Limb (tissue), 2 donors: ENCODE measurements around the gene CYTH4.

Experiments
- DNase-seq, 2 donors: peaks; one replicate each; pipeline ENCODE4 v3.0.0-alpha.2; 2016; ENCODE audit errors: extremely low spot score in 2 of 2

The CYTH4 gene

DNA sequence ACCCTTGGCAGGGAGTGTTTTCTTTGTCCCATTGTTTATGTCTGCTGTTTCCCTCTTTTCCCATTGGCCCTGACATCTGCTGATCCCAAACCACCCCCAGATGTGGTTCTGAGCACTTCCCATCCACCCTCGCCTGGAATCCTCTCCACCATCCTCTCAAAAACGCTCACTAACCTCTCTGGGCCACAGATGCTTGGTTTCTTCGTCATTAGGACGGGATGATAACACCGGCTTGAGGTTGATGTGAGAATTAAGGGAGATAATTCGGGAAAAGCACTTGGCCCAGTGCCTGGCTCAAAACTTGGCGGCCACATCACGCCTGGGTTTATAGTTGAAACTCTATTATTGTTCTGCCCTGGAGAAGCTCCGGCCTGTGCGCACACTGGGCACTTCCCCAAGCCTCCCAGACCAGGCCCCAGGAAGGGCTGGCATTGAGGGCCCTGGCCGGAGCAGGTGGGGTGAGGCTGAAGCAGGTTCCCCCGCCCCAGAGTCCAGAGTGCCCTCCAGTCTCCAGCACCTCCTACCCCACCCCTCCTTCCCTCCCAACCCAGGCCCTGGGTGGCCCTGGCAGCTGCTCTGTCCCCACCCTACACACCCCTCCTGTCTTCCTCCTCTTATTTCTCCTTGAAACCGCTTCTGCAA lies 63.7 kb downstream of the CYTH4 start:
- DNase-seq: peak in 1 of 2 donors; percentile 30

DNA sequence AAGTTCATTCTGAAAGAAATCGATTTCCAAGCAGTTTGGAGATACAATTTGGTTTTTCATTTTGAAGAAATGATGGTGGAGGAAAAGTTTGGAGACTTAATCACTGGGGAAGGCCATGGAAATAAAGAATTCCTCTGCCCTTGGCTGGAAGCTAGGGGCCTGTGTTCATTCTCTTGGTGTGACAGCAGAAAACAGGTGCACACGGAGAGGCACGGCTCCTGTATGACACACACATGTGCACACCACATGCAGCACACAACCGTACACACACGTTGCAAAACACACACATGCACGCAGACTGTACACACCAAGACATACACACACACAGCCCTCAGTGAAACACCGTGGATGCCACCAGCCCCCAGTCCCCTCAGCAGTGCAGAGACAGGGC lies 64.2 kb downstream of the CYTH4 start:
- no peak for DNase-seq

DNA sequence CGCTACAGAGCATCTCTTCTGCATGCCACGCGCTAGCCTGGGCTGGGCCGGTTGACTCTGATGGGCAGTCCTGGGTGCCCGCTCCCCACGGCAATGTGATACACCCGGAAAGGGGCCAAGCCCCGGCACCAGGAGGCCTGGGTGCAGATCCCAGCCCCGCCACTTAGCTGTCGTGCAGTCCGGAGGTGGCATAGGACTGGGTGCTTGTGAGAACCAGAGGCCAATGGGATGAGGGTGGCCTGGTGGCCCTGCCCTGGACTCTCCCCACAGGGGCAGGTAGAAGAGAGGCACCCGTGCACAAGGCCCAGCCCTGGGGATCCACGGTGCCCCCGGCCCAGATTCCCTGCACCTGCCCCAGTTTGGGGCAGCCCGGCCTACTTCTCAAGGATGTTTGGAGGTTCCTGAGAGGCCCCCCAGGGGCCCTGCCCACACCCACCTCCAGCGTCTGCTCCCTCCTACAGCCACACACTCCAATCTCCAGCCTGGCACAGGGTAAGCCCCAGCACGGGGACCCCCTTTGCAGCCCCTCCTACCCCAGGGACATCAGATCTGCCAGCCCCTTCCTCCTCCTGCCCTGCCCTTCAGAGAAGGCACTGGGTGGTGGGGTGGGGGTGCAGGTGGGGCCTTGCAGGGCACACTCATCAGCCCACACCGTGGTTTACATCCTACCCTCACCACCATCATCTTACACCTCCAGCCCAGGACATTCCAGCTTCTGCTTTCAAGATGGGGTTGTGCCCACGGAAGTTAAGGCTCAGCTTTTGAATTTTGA lies 66.9 kb downstream of the CYTH4 start:
- DNase-seq: no peak

DNA sequence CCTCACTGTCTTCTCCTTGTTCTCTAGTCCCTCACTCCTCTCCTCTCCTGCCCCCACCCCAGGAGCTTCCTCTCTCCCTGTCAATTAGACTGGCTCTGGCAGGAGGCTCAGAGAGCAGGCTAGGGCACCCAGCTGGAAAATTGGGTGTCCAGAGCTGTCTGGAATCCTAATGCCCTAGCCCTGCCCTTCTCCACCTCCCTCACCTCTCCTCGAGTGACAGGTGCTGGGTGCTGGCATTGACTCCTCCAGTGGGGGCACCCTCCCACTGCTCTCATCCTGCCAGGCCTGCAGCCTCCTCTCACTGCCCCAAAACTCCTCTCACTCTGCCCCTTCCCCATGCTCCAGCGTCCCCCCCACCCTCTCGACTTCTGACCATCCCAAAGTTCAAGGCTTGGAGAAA lies 68.9 kb downstream of the CYTH4 start:
- DNase-seq: no peak

DNA sequence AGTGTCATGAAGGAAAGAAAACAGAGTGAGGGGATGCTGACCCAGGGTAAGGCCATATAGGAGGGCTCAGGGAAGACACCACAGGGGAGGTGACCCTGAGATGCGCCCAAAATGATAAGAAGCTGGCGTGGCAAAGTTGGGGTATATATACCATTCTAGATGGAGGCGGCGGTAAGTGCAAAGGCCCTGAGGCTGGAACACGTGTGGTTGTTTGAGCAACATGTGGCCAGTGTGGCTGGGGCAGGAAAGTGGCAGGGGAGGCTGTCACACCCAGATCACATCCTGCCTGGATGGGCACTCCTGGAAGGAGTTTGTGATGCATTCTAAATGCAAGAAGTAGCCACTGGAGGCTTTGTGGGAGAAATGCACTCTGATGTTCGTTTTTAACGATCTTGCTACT lies 70.2 kb downstream of the CYTH4 start:
- no peak for DNase-seq

DNA sequence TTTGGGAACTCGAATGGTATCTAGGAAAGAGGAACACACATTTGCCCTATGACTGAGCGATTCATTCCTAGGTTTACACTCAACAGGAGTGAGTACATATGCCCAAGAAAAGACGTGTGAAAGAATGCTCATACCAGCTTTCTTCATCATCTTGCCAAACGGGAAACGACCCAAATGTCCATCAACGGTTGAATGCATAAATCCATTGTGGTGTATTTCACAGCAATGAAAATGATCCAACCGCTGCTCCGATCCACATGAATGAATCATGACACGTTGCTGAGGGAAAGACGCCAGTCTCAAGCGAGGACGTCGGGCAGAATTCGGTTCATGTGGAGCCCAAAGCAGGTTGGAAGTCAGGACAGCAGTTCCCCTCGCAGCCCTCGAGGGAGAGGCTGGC lies 71.5 kb downstream of the CYTH4 start:
- DNase-seq: no peak

DNA sequence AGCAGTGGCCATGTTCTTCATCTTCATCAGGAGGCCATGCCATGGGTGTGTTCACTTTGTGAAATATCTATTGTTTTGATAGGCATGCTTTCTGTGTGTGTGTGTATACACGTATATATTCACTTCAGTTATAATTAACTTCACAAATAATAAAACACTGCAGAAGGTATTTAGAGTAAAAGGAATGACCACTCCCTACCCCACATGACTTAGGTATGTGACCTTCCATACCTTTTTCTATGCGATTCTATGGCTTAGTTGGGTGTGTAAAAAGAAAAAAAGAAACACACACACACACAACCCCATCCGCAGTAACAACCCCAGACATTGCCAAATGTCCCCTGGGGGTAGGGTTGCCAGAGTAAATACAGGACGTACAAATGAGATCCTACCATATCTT lies 72.0 kb downstream of the CYTH4 start:
- no peak for DNase-seq

DNA sequence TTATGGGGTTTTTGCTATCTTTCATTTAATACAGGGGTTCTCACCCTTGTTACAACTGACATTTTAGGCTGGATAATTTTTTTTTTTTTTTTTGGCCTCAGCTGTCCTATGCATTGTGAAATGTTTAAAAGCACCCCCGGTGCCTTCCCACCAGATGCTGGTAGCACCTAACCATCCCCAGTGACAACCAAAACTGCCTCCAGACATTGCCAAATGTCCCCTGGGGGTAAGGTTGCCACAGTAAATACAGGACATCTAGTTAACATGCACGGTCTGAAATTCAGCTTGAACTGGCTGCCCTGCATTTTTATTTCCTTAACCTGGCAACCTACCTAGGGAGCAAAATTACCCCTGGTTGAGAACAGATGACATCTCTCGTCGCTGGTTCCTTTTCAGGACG lies 72.4 kb downstream of the CYTH4 start:
- DNase-seq: no peak

DNA sequence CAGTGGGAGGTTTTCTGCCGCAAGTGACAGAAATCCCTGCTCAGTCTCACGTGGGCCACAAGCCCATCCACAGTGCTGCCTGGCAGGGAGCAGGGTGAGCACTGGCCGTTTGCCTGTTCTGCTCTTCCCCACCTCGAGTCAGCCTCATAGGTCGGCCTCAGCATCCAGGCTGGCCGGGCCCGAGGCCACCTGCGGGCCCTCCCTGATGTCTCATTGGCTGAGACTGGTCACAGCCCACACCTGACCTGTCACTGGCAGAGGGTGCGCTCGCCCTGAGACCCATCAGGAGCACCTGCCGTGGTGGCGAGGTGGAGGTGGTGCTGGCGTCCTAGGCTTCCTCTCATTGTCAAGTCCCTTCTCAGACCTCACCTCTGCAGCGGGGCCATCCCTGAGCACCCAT lies 72.9 kb downstream of the CYTH4 start:
- no peak for DNase-seq

DNA sequence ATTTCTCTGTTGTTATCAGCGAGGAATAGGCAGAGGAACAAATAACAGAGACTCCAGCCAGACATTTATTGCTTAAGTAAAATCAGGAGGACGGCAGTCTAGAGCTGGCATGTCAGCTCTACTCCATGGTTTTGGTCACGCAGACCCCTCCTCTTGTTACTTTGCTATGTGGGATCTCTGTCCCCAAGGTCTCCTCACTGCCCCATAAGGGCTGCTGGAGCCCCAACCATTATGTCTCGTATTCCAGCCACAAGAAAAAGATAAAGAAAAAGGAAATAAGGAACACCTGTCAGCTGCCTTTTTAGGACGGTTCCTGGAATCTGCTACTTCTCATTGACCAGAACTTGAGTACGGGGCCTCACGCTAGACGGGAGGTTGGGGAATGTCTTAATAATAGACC lies 74.6 kb downstream of the CYTH4 start:
- no peak for DNase-seq

DNA sequence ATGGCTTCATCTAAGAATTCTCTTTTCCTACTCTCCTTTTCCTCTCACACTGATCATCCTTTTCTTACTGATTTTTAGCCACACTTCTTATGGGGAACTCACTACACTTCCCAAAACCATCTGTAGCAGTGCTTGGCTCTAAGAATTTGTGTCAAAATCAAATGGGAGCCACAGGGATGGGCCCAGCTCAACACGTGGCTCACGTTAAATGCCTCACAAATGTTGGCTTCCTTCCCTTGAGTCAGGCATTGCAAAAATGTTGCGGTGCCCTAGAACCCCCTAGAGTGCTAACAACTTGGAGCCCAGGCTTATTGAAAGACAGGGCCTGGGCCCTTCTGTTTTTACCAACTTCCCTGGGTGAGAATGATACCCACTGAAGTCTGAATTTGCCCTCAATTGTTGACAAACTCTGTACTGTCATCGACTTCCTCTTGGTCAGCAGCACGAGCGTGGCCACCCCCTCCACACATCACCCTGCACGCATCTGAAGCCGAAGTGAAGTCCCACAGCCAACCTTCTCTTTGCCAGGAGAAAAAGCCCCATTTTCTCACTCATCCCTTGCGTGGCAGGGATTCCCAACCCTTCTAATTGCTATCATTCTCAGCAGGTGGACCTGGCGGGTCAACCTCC lies 75.3 kb downstream of the CYTH4 start:
- no peak for DNase-seq

DNA sequence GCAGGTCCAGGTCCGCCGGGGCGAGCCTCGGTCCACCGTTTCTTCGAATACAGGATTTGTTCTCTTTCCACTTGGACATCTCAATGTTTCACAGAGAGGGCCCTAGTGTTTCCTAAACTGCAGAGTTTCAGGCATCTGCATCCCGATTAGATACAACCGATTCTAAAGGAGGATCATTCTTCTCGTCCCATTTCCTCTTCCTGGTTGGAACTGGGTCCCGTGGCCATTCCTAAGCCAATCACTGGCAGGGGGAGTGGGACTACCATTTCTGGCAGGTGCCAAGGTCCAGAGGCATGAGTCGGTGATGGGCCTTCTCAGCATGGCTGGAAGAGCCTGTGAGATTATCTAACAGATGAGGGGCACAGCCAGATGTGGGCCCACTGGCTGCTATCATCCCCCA lies 76.1 kb downstream of the CYTH4 start:
- no peak for DNase-seq

DNA sequence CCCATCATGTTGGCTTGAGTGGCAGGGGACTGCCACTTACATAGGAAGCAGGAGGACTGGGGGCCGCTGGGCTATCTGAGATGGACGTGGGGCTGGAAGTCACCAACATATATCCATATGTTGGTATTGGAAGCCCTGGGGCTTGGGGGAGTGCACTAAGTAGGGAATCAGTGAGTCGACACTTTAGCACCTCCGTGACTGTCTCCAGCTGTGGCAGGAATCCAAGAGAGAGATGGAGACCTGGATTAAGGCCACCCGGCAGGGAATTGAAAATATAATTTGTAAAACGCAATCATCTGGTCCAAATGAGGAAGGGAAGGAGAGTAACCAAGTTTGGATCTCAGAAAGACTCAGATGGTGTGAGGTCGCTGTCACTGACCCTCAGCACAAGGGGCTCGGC lies 76.6 kb downstream of the CYTH4 start:
- no peak for DNase-seq

DNA sequence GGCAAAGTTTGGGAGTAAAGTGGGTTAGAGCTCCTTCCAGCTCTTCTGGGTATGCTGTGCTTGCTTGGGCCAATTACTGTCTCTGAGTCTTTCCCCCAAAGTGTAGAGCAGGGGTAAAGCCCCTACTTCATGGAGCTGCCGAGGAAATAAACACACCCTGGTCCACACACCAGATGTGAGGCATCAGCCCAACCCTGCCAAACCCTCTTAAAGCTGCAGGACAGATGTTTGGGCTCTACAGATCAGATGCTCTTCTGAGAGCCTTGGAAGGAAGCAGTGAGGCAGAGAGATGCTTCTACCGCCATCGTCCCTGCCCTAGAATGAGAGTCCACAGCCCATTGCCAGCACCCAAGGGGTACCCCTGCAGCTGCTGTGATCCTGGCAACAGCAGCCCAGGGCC lies 80.3 kb downstream of the CYTH4 start:
- DNase-seq: peak in 1 of 2 donors; percentile 46

DNA sequence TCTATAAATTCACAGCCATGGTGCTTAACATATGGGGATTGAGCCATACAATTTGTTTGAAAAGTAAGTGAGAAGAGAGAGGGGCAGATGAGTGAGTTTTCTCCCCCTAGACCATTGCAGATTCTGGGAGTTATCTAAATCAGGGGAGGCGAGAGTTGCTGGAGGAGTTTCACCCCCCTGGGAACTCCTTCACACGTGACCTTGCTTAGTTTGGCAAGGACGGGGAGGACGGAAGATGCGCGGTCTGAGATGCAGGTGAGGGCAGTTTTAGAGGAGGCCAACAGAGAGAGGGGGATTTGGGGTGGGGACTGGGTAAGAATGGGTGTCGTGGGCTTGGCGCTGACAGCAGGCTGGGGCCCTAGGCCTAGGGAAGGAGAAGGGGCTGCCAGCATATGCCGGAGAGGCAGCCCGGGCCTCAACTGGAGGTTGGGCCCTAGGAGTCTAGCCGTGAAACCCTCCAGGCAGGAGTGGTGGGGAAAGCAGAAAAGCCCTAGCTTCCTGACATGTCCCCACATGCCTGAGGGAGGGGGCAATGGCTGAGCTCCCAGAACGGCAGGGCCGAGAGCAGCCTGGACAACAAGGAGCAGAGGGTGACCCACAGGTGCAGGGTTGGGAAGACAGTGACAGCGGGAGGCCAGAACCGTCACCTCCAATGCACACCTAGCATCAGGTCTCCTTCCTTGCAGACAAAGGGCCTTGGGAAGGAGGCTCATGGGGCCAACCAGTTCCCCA lies 81.1 kb downstream of the CYTH4 start:
- no peak for DNase-seq
